SK-N-SH treated with all-trans-retinoic acid at 6 μM for 48 hours (cell line): ENCODE results near the gene SERPINB6.
"Not testable (repeated sequence)": the region's sequence is repeated elsewhere in the genome, so short reads cannot be mapped to it uniquely, and the experiment has no call there.

Experiments
- ATAC-seq: fragments of 200-7000 bp; cut with Tn5 transposase; 3 replicates; pipeline ENCODE4 v1.9.1; 2020; ENCODE audit warnings: mild to moderate bottlenecking, moderate library complexity
- ARNTL ChIP-seq: fragments of 450-650 bp; formaldehyde crosslinking; IDR thresholded peaks from 2 replicates; pipeline ENCODE4 v1.5.0; 2020; ENCODE audit warnings: low read depth, mild to moderate bottlenecking, moderate library complexity, borderline replicate concordance
- BACH2 ChIP-seq: fragments of 250-450 bp; sonication (Bioruptor Pico); IDR thresholded peaks from 2 replicates; pipeline ENCODE4 v1.9.0; 2021; ENCODE audit warnings: mild to moderate bottlenecking, borderline replicate concordance
- CREB5 ChIP-seq: fragments of 250-450 bp; sonication (Bioruptor Pico); IDR thresholded peaks from 2 replicates; pipeline ENCODE4 v1.5.1; 2020; ENCODE audit warnings: low read depth, mild to moderate bottlenecking, moderate library complexity
- CSDC2 ChIP-seq: fragments of 250-450 bp; sonication (Bioruptor Pico); IDR thresholded peaks from 2 replicates; pipeline ENCODE4 v1.5.0; 2020; ENCODE audit warnings: mild to moderate bottlenecking, moderate library complexity
- CSRNP3 ChIP-seq: fragments of 250-450 bp; sonication (Bioruptor Pico); IDR thresholded peaks from 2 replicates; pipeline ENCODE4 v1.5.1; 2021; ENCODE audit warnings: mild to moderate bottlenecking, moderate library complexity
- ESRRG ChIP-seq: fragments of 250-450 bp; sonication (Bioruptor Pico); IDR thresholded peaks from 2 replicates; pipeline ENCODE4 v1.6.1; 2021; ENCODE audit warnings: mild to moderate bottlenecking
- GLIS3 ChIP-seq: fragments of 250-450 bp; sonication (Bioruptor Pico); IDR thresholded peaks from 2 replicates; pipeline ENCODE4 v1.5.0; 2020; ENCODE audit warnings: mild to moderate bottlenecking, moderate library complexity
- ISL1 ChIP-seq: fragments of 250-450 bp; sonication (Bioruptor Pico); IDR thresholded peaks from 2 replicates; pipeline ENCODE4 v2.1.2; 2022; ENCODE audit warnings: mild to moderate bottlenecking, moderate library complexity
- OSR1 ChIP-seq: fragments of 250-450 bp; sonication (Bioruptor Pico); IDR thresholded peaks from 2 replicates; pipeline ENCODE4 v1.8.0; 2022; ENCODE audit warnings: moderate library complexity, mild to moderate bottlenecking, inconsistent platforms
- POU6F1 ChIP-seq: fragments of 250-450 bp; sonication (Bioruptor Pico); IDR thresholded peaks from 2 replicates; pipeline ENCODE4 v1.8.0; 2021; ENCODE audit warnings: low read depth, mild to moderate bottlenecking, moderate library complexity, borderline replicate concordance
- PPARA ChIP-seq: fragments of 250-450 bp; sonication (Bioruptor Pico); IDR thresholded peaks from 2 replicates; pipeline ENCODE4 v1.5.0; 2020; ENCODE audit warnings: mild to moderate bottlenecking, borderline replicate concordance
- SNAI2 ChIP-seq: fragments of 250-450 bp; sonication (Bioruptor Pico); IDR thresholded peaks from 2 replicates; pipeline ENCODE4 v1.5.0; 2020; ENCODE audit warnings: mild to moderate bottlenecking, moderate library complexity
- TCF4 ChIP-seq: fragments of 250-450 bp; sonication (Bioruptor Pico); IDR thresholded peaks from 2 replicates; pipeline ENCODE4 v1.8.0; 2021; ENCODE audit warnings: mild to moderate bottlenecking, moderate library complexity, borderline replicate concordance
- TOX ChIP-seq: fragments of 250-450 bp; sonication (Bioruptor Pico); IDR thresholded peaks from 2 replicates; pipeline ENCODE4 v1.8.0; 2021; ENCODE audit warnings: mild to moderate bottlenecking, moderate library complexity, borderline replicate concordance
- TSHZ2 ChIP-seq: fragments of 250-450 bp; sonication (Bioruptor Pico); IDR thresholded peaks from 2 replicates; pipeline ENCODE4 v1.5.0; 2020; ENCODE audit warnings: mild to moderate bottlenecking, moderate library complexity
- ZC3H10 ChIP-seq: fragments of 250-450 bp; sonication (Bioruptor Pico); IDR thresholded peaks from 2 replicates; pipeline ENCODE4 v1.5.1; 2021; ENCODE audit warnings: mild to moderate bottlenecking, moderate library complexity
- ZFP3 ChIP-seq: fragments of 250-450 bp; sonication (Bioruptor Pico); IDR thresholded peaks from 2 replicates; pipeline ENCODE4 v1.5.0; 2020; ENCODE audit warnings: mild to moderate bottlenecking, moderate library complexity
- ZFP30 ChIP-seq: fragments of 450-650 bp; formaldehyde crosslinking; IDR thresholded peaks from 2 replicates; pipeline ENCODE4 v1.5.0; 2022; ENCODE audit warnings: mild to moderate bottlenecking, moderate library complexity
- ZNF565 ChIP-seq: fragments of 450-650 bp; formaldehyde crosslinking; conservative IDR thresholded peaks from 2 replicates; pipeline ENCODE4 v1.5.0; 2020; ENCODE audit warnings: low read depth, mild to moderate bottlenecking, moderate library complexity
- ZNF70 ChIP-seq: fragments of 450-650 bp; formaldehyde crosslinking; IDR thresholded peaks from 2 replicates; pipeline ENCODE4 v1.5.0; 2020; ENCODE audit warnings: mild to moderate bottlenecking, moderate library complexity
- ZNF8 ChIP-seq: fragments of 450-650 bp; formaldehyde crosslinking; IDR thresholded peaks from 2 replicates; pipeline ENCODE4 v1.5.0; 2020; ENCODE audit warnings: mild to moderate bottlenecking, moderate library complexity

The SERPINB6 gene

GRCh38 chr6:2942914-2943563 lies 28.3 kb downstream of the SERPINB6 start:
- ATAC-seq, result no peak
- TF ChIP-seq CSDC2 (CRISPR knock-in tag) (no peak), ZNF8 (CRISPR knock-in tag) (no peak), SNAI2 (no peak), TOX (no peak), ZNF70 (CRISPR knock-in tag) (no peak), ARNTL (CRISPR knock-in tag) (no peak), ESRRG (no peak), CSRNP3 (no peak), POU6F1 (CRISPR knock-in tag) (no peak), OSR1 (CRISPR knock-in tag) (no peak), ZC3H10 (CRISPR knock-in tag) (no peak), ISL1 (CRISPR knock-in tag) (no peak), TCF4 (CRISPR knock-in tag) (no peak), ZFP30 (CRISPR knock-in tag) (no peak), CREB5 (no peak), GLIS3 (CRISPR knock-in tag) (no peak), PPARA (CRISPR knock-in tag) (no peak)

- not testable (repeated sequence) for ATAC-seq
Measured at GRCh38 chr6:2942116-2942515, 29.3 kb downstream of the SERPINB6 start.

GRCh38 chr6:2940851-2941250 lies 30.5 kb downstream of the SERPINB6 start:
- no peak for ATAC-seq
- TF ChIP-seq ZFP30 (CRISPR knock-in tag), result no peak
- TF ChIP-seq BACH2, result no peak
- TF ChIP-seq POU6F1 (CRISPR knock-in tag), result no peak
- no peak for TF ChIP-seq ZNF565
- TF ChIP-seq, all 23 proteins: peak for 0

- ATAC-seq, result no peak
- TF ChIP-seq TOX (no peak), PPARA (CRISPR knock-in tag) (no peak), ZFP3 (no peak), SNAI2 (no peak), BACH2 (no peak), TSHZ2 (CRISPR knock-in tag) (no peak), ARNTL (CRISPR knock-in tag) (no peak), ZC3H10 (CRISPR knock-in tag) (no peak), GLIS3 (CRISPR knock-in tag) (no peak), ZNF8 (CRISPR knock-in tag) (no peak), POU6F1 (CRISPR knock-in tag) (no peak), ZNF70 (CRISPR knock-in tag) (no peak), CSDC2 (CRISPR knock-in tag) (no peak), ZFP30 (CRISPR knock-in tag) (no peak), OSR1 (CRISPR knock-in tag) (no peak)
Measured at GRCh38 chr6:2940010-2940850, 31.1 kb downstream of the SERPINB6 start.
